ENCODE data around the gene SLC38A3. TPM values are rescaled to one million over a fixed set of nuclear protein-coding genes. Genes with fewer than 3 reads are reported as not detected.
A peak's percentile ranks its signal among the peaks of the same experiment; 100 is the strongest.

SLC38A3 gene
- total RNA-seq, 1 donor, result 0.36 TPM

- H3K27ac ChIP-seq (ENCODE audit: low read depth, low read length), result no peak overlapping the region
- no peaks in the 10 kb centered on the region for H3K9me3 ChIP-seq (ENCODE audit: low read depth, low read length)
- no peaks in the 10 kb centered on the region for H4K20me1 ChIP-seq (ENCODE audit: insufficient read depth, low read length)
- DNase-seq (ENCODE audit: insufficient read length, low spot score, missing footprints), result peak; percentile 92
- H3K79me2 ChIP-seq (ENCODE audit: insufficient read depth, low read length), result no peaks in the 10 kb centered on the region
- no peaks in the 10 kb centered on the region for H3K4me1 ChIP-seq (ENCODE audit: insufficient read depth, low read length)
- peaks cover 65% of the 10 kb centered on the region for H3K27me3 ChIP-seq (ENCODE audit: insufficient read depth, low read length)
- no peak for TF ChIP-seq CTCF (IDR thresholded peaks at IDR 0.05; ENCODE audit: extremely low read depth, low read depth, low read length)
- no peak overlapping the region for H2AFZ ChIP-seq (ENCODE audit: low read length)
- no peaks in the 10 kb centered on the region for H3K36me3 ChIP-seq (ENCODE audit: insufficient read depth, low read length)
- no peak overlapping the region for H3K4me2 ChIP-seq (ENCODE audit: insufficient read depth, low read length)
- H3K4me3 ChIP-seq (ENCODE audit: insufficient read depth, low read length), result no peak overlapping the region
Measured at GRCh38 chr3:50203113-50203808, 1.8 kb upstream of the SLC38A3 start.

GRCh38 chr3:50203809-50204803 lies 965 bp upstream of the SLC38A3 start:
- Histone ChIP-seq H3K4me3 (ENCODE audit: insufficient read depth, low read length) (no peak overlapping the region), H3K36me3 (ENCODE audit: insufficient read depth, low read length) (no peaks in the 10 kb centered on the region), H3K27me3 (ENCODE audit: insufficient read depth, low read length) (peaks cover 67% of the 10 kb centered on the region), H3K79me2 (ENCODE audit: insufficient read depth, low read length) (no peaks in the 10 kb centered on the region), H3K4me1 (ENCODE audit: insufficient read depth, low read length) (no peaks in the 10 kb centered on the region), H2AFZ (ENCODE audit: low read length) (no peak overlapping the region), H3K9me3 (ENCODE audit: low read depth, low read length) (no peaks in the 10 kb centered on the region), H3K27ac (ENCODE audit: low read depth, low read length) (no peak overlapping the region), H3K4me2 (ENCODE audit: insufficient read depth, low read length) (no peak overlapping the region), H4K20me1 (ENCODE audit: insufficient read depth, low read length) (no peaks in the 10 kb centered on the region)
- TF ChIP-seq CTCF (IDR thresholded peaks at IDR 0.05; ENCODE audit: extremely low read depth, low read depth, low read length), result no peak
- peak; percentile 90 for DNase-seq (ENCODE audit: insufficient read length, low spot score, missing footprints)

GRCh38 chr3:50205413-50206276 lies 574 bp downstream of the SLC38A3 start:
- DNase-seq (ENCODE audit: insufficient read length, low spot score, missing footprints), result peak; percentile 86
- H3K4me2 ChIP-seq (ENCODE audit: insufficient read depth, low read length), result peak overlapping the region; percentile 45

More at GRCh38 chr3:50205413-50206276, 574 bp downstream of the SLC38A3 start:
- Histone ChIP-seq H3K79me2 (ENCODE audit: insufficient read depth, low read length) (no peaks in the 10 kb centered on the region), H3K27me3 (ENCODE audit: insufficient read depth, low read length) (peaks cover 67% of the 10 kb centered on the region), H2AFZ (ENCODE audit: low read length) (no peak overlapping the region), H3K4me1 (ENCODE audit: insufficient read depth, low read length) (no peaks in the 10 kb centered on the region), H4K20me1 (ENCODE audit: insufficient read depth, low read length) (no peaks in the 10 kb centered on the region), H3K36me3 (ENCODE audit: insufficient read depth, low read length) (no peaks in the 10 kb centered on the region), H3K9me3 (ENCODE audit: low read depth, low read length) (no peaks in the 10 kb centered on the region), H3K4me3 (ENCODE audit: insufficient read depth, low read length) (peak overlapping the region; percentile 39), H3K27ac (ENCODE audit: low read depth, low read length) (no peak overlapping the region)
- no peak for TF ChIP-seq CTCF (IDR thresholded peaks at IDR 0.05; ENCODE audit: extremely low read depth, low read depth, low read length)

Data from osteoblast (primary cell).